ENCODE measurements around the gene RAPGEF6.

- TF ChIP-seq, protein P1, sequence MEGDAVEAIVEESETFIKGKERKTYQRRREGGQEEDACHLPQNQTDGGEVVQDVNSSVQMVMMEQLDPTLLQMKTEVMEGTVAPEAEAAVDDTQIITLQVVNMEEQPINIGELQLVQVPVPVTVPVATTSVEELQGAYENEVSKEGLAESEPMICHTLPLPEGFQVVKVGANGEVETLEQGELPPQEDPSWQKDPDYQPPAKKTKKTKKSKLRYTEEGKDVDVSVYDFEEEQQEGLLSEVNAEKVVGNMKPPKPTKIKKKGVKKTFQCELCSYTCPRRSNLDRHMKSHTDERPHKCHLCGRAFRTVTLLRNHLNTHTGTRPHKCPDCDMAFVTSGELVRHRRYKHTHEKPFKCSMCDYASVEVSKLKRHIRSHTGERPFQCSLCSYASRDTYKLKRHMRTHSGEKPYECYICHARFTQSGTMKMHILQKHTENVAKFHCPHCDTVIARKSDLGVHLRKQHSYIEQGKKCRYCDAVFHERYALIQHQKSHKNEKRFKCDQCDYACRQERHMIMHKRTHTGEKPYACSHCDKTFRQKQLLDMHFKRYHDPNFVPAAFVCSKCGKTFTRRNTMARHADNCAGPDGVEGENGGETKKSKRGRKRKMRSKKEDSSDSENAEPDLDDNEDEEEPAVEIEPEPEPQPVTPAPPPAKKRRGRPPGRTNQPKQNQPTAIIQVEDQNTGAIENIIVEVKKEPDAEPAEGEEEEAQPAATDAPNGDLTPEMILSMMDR (IDR thresholded peaks at IDR 0.05) = peak; percentile 57 to 82 (median 69)
- no peak for TF ChIP-seq POLR2A (IDR thresholded peaks at IDR 0.05)
Observed at GRCh38 chr5:131589510-131590348, 45.3 kb downstream of the RAPGEF6 start.
